Measurements from ENCODE around the gene CASKIN2. TPM values are rescaled to one million over a fixed set of nuclear protein-coding genes. Genes with fewer than 3 reads are reported as not detected.

The CASKIN2 gene
- total and polyA plus RNA-seq, 2 of the 4 experiments (the other 2 are of a cell fraction), result 2.9 to 6.9 TPM

GRCh38 chr17:75463603-75464002 lies 51.7 kb downstream of the CASKIN2 start:
- Histone ChIP-seq H2BK5ac (ENCODE audit: low read depth, low read length, poor library complexity, severe bottlenecking) (no peak overlapping the region), H3K9me3 (ENCODE audit: control insufficient read depth, insufficient read depth, low read length) (no peaks in the 10 kb centered on the region), H3K4me2 (ENCODE audit: low read depth, low read length) (no peak overlapping the region), H3K18ac (ENCODE audit: low read depth, low read length) (no peak overlapping the region), H4K8ac (ENCODE audit: low read depth in 2 of 2, low read length in 2 of 2) (no peak overlapping the region), H4K91ac (ENCODE audit: insufficient read depth, low read depth, low read length) (no peak overlapping the region), H2BK15ac (ENCODE audit: low read depth, low read length) (no peak overlapping the region), H3K4me1 (ENCODE audit: control insufficient read depth, insufficient read depth, low read length) (peaks cover 3% of the 10 kb centered on the region), H3K36me3 (ENCODE audit: control insufficient read depth, insufficient read depth, low read length) (peaks cover 1% of the 10 kb centered on the region), H3K27me3 (ENCODE audit: control insufficient read depth, insufficient read depth, low read length) (no peaks in the 10 kb centered on the region), H3K4me3 (ENCODE audit: insufficient read depth, low read depth, low read length) (no peak overlapping the region), H3K9me1 (ENCODE audit: insufficient read depth, low read length) (peaks cover 15% of the 10 kb centered on the region), H2BK20ac (ENCODE audit: low read depth, low read length) (no peak overlapping the region), H2AK5ac (ENCODE audit: low read depth, low read length) (no peak overlapping the region), H3K9ac (ENCODE audit: low read depth, low read length) (no peak overlapping the region), H3K4ac (ENCODE audit: low read depth, low read length) (no peak overlapping the region), H2AK9ac (replicated peaks; ENCODE audit: low read depth, low read length, poor library complexity) (no peak overlapping the region), H3K27ac (ENCODE audit: insufficient read depth, low read length) (no peak overlapping the region), H3K79me1 (ENCODE audit: low read depth in 1 of 2, low read length in 2 of 2) (peaks cover 31 to 59% of the 10 kb centered on the region in 2 experiments), H4K20me1 (ENCODE audit: insufficient read depth, low read length) (peaks cover 8% of the 10 kb centered on the region; the same call in 1 of the 2 replicates), H4K5ac (ENCODE audit: low read depth, low read length) (no peak overlapping the region), H3K56ac (ENCODE audit: extremely low read depth, insufficient read depth, low read length) (no peak overlapping the region), H2AFZ (replicated peaks; ENCODE audit: low read length, poor library complexity) (no peak overlapping the region), H3K14ac (replicated peaks; ENCODE audit: low read depth, low read length) (no peak overlapping the region), H2BK120ac (ENCODE audit: low read depth, low read length) (no peak overlapping the region), H3K23ac (ENCODE audit: low read depth, low read length) (no peak overlapping the region)
- DNase-seq, result no peak
- WGBS, 2 experiments (ENCODE audit: extremely low coverage in 2 of 2, insufficient read length in 1 of 2), result no CpG with 5 or more reads among the region's 2 CpGs
- dilution Hi-C loops (cut with HindIII; ENCODE audit: low sequenced_read_pairs, unreplicated experiment) (no loop called here), in situ Hi-C loops (cut with MboI; ENCODE audit: low sequenced_read_pairs) (no loop called here), intact Hi-C loops (cut with micrococcal nuclease) (no loop called here)
- TF ChIP-seq POLR2A (IDR thresholded peaks at IDR 0.05; ENCODE audit: low read depth, low read length) (no peak), FOS (IDR thresholded peaks at IDR 0.05; ENCODE audit: low read depth, low read length) (no peak), RAD21 (IDR thresholded peaks at IDR 0.05; ENCODE audit: low read length) (no peak), RFX5 (IDR thresholded peaks at IDR 0.05; ENCODE audit: low read depth, low read length) (no peak), BHLHE40 (IDR thresholded peaks at IDR 0.05; ENCODE audit: low read depth, low read length) (no peak), USF2 (IDR thresholded peaks at IDR 0.05; ENCODE audit: low read depth, low read length) (no peak), CTCF (conservative IDR thresholded peaks at IDR 0.05; ENCODE audit: low read depth, low read length) (no peak), CEBPB (IDR thresholded peaks at IDR 0.05; ENCODE audit: low read depth, low read length) (no peak), MAFK (IDR thresholded peaks at IDR 0.05; ENCODE audit: low read depth, low read length) (no peak), SMC3 (IDR thresholded peaks at IDR 0.05; ENCODE audit: low read depth, low read length) (no peak)
- ATAC-seq (ENCODE audit: low read depth), result no peak
- CTCF ChIA-PET, result no interaction called here
- BruUV-seq (replicated peaks), result no TSS peak
- POLR2A ChIA-PET (ENCODE audit: unreplicated experiment), result no interaction called here

All from IMR-90 (cell line).